IMR-90 (cell line): ENCODE data around the gene TELO2. TPM values are rescaled to one million over a fixed set of nuclear protein-coding genes. Genes with fewer than 3 reads are reported as not detected.

Source experiments
- ATAC-seq: fragments of 200-7000 bp; cut with Tn5 transposase; 2 replicates; pipeline ENCODE4 v1.9.1; 2020; ENCODE audit warnings: low read depth, mild to moderate bottlenecking, moderate library complexity
- BruUV-seq: library from RNA; stranded (reverse); fragments of 400-500 nt; replicated peaks from 2 replicates; lab custom pipeline; 2021; lab: Mats Ljungman, UMichigan
- CTCF ChIA-PET: fragments of 300-600 bp; formaldehyde crosslinking; extraction: SDS; loops from one replicate; lab custom pipeline; 2021; ENCODE audit warnings: antibody characterized with exemption; lab: Yijun Ruan, JAX
- POLR2A ChIA-PET: fragments of 300-600 bp; sonication (Branson Sonifier 250); formaldehyde crosslinking; loops from one replicate; lab custom pipeline; 2022; ENCODE audit warnings: antibody characterized with exemption; ENCODE audit not compliant: unreplicated experiment; lab: Charles Lee
- DNase-seq: peaks from one replicate; pipeline ENCODE4 v3.0.0; 2013
- H2AFZ ChIP-seq: replicated peaks from 2 replicates; pipeline ENCODE3; 2013; ENCODE audit warnings: low read length, mild to moderate bottlenecking; ENCODE audit not compliant: poor library complexity
- H2AK5ac ChIP-seq: 2 replicates; pipeline ENCODE4 v1.6.1; 2013; ENCODE audit warnings: low read depth, low read length, inconsistent platforms
- H2AK9ac ChIP-seq: replicated peaks from 2 replicates; pipeline ENCODE3; 2013; ENCODE audit warnings: mild to moderate bottlenecking, low read depth, low read length, moderate library complexity; ENCODE audit not compliant: poor library complexity
- H2BK120ac ChIP-seq: 2 replicates; pipeline ENCODE4 v1.6.1; 2013; ENCODE audit warnings: low read depth, low read length, inconsistent platforms
- H2BK15ac ChIP-seq: 3 replicates; pipeline ENCODE4 v1.6.1; 2013; ENCODE audit warnings: low read depth, low read length, inconsistent platforms
- H2BK20ac ChIP-seq: 2 replicates; pipeline ENCODE4 v1.6.1; 2013; ENCODE audit warnings: low read depth, mild to moderate bottlenecking, inconsistent platforms, low read length, moderate library complexity
- H2BK5ac ChIP-seq: 2 replicates; pipeline ENCODE4 v1.6.1; 2013; ENCODE audit warnings: mild to moderate bottlenecking, low read depth, low read length, inconsistent platforms; ENCODE audit not compliant: poor library complexity, severe bottlenecking
- H3K14ac ChIP-seq: replicated peaks from 2 replicates; pipeline ENCODE4 v1.6.1; 2013; ENCODE audit warnings: low read depth, low read length, inconsistent platforms
- H3K18ac ChIP-seq: 2 replicates; pipeline ENCODE4 v1.6.1; 2013; ENCODE audit warnings: low read depth, low read length, control low read depth
- H3K23ac ChIP-seq: 2 replicates; pipeline ENCODE4 v1.6.1; 2013; ENCODE audit warnings: low read depth, low read length, inconsistent platforms
- H3K27ac ChIP-seq: 2 replicates; pipeline ENCODE4 v1.5.1; 2013; ENCODE audit warnings: mild to moderate bottlenecking, control low read depth, low read length; ENCODE audit not compliant: insufficient read depth
- H3K27me3 ChIP-seq: 2 replicates; pipeline ENCODE4 v1.6.1; 2013; ENCODE audit warnings: low read length; ENCODE audit not compliant: control insufficient read depth, insufficient read depth
- H3K36me3 ChIP-seq: 2 replicates; pipeline ENCODE4 v1.6.1; 2013; ENCODE audit warnings: low read length, mixed read lengths; ENCODE audit not compliant: control insufficient read depth, insufficient read depth
- H3K4ac ChIP-seq: 2 replicates; pipeline ENCODE4 v1.6.1; 2013; ENCODE audit warnings: low read depth, low read length, inconsistent platforms
- H3K4me1 ChIP-seq: 2 replicates; pipeline ENCODE4 v1.6.1; 2013; ENCODE audit warnings: low read length, mixed read lengths; ENCODE audit not compliant: control insufficient read depth, insufficient read depth
- H3K4me2 ChIP-seq: 2 replicates; pipeline ENCODE4 v1.6.1; 2013; ENCODE audit warnings: low read depth, mild to moderate bottlenecking, control low read depth, low read length, moderate library complexity
- H3K4me3 ChIP-seq: 2 replicates; pipeline ENCODE4 v1.5.1; 2013; ENCODE audit warnings: low read depth, mild to moderate bottlenecking, control low read depth, low read length, moderate library complexity; ENCODE audit not compliant: insufficient read depth
- H3K56ac ChIP-seq: 2 replicates; pipeline ENCODE4 v1.6.1; 2013; ENCODE audit warnings: low read length, inconsistent platforms; ENCODE audit not compliant: insufficient read depth; ENCODE audit errors: extremely low read depth
- H3K79me1 ChIP-seq, 2 experiments: 2 replicates each; pipeline ENCODE4 v1.6.1; 2013; ENCODE audit warnings: low read length in 2 of 2, inconsistent platforms in 1 of 2, low read depth in 1 of 2
- H3K9ac ChIP-seq: 2 replicates; pipeline ENCODE4 v1.6.1; 2013; ENCODE audit warnings: low read depth, low read length, control low read depth
- H3K9me1 ChIP-seq: 2 replicates; pipeline ENCODE4 v1.6.1; 2013; ENCODE audit warnings: low read length, inconsistent platforms; ENCODE audit not compliant: insufficient read depth
- H3K9me3 ChIP-seq: 2 replicates; pipeline ENCODE4 v1.6.1; 2013; ENCODE audit warnings: low read length; ENCODE audit not compliant: control insufficient read depth, insufficient read depth
- H4K20me1 ChIP-seq: 2 replicates; pipeline ENCODE4 v1.6.1; 2013; ENCODE audit warnings: low read length, inconsistent platforms; ENCODE audit not compliant: insufficient read depth
- H4K5ac ChIP-seq: 2 replicates; pipeline ENCODE4 v1.6.1; 2013; ENCODE audit warnings: mild to moderate bottlenecking, low read depth, low read length, control low read depth
- H4K8ac ChIP-seq, 2 experiments: 2 replicates each; pipeline ENCODE4 v1.6.1; 2013; ENCODE audit warnings: low read depth in 2 of 2, low read length in 2 of 2, control low read depth in 1 of 2, inconsistent platforms in 1 of 2
- H4K91ac ChIP-seq: 2 replicates; pipeline ENCODE4 v1.6.1; 2013; ENCODE audit warnings: low read depth, low read length, inconsistent platforms; ENCODE audit not compliant: insufficient read depth
- BHLHE40 ChIP-seq: fragments of 150-350 bp; IDR thresholded peaks from 2 replicates; pipeline ENCODE4 v1.6.1; 2016; ENCODE audit warnings: mild to moderate bottlenecking, low read depth, low read length
- CHD1 ChIP-seq: IDR thresholded peaks from 2 replicates; pipeline ENCODE4 v1.6.1; 2012; ENCODE audit warnings: low read depth, low read length, improper control_type of control experiment
- FOS ChIP-seq: fragments of 150-350 bp; IDR thresholded peaks from 2 replicates; pipeline ENCODE4 v1.6.1; 2016; ENCODE audit warnings: low read depth, low read length
- MAFK ChIP-seq: IDR thresholded peaks from 2 replicates; pipeline ENCODE4 v1.6.1; 2012; ENCODE audit warnings: low read depth, low read length, improper control_type of control experiment
- MAZ ChIP-seq: IDR thresholded peaks from 2 replicates; pipeline ENCODE4 v1.6.1; 2012; ENCODE audit warnings: low read depth, mild to moderate bottlenecking, low read length, improper control_type of control experiment, moderate library complexity, borderline replicate concordance
- MXI1 ChIP-seq: IDR thresholded peaks from 2 replicates; pipeline ENCODE4 v1.6.1; 2012; ENCODE audit warnings: low read depth, mild to moderate bottlenecking, low read length, moderate library complexity, borderline replicate concordance
- POLR2A ChIP-seq: IDR thresholded peaks from 2 replicates; pipeline ENCODE4 v1.6.1; 2012; ENCODE audit warnings: mild to moderate bottlenecking, low read depth, low read length
- RCOR1 ChIP-seq: IDR thresholded peaks from 2 replicates; pipeline ENCODE4 v1.6.1; 2012; ENCODE audit warnings: mild to moderate bottlenecking, low read length, improper control_type of control experiment; ENCODE audit not compliant: insufficient replicate concordance
- RFX5 ChIP-seq: IDR thresholded peaks from 2 replicates; pipeline ENCODE4 v1.8.0; 2012; ENCODE audit warnings: low read depth, mild to moderate bottlenecking, low read length, moderate library complexity
- SMC3 ChIP-seq: fragments of 150-350 bp; IDR thresholded peaks from 2 replicates; pipeline ENCODE4 v1.6.1; 2016; ENCODE audit warnings: low read depth, mild to moderate bottlenecking, antibody characterized with exemption, low read length, moderate library complexity
- WGBS, 2 experiments: methylation state at CpG; one replicate each; pipeline versions ENCODE4 v1.1.5 to v1.1.7; 2013; ENCODE audit warnings: missing lambda C conversion rate in 2 of 2; ENCODE audit not compliant: insufficient read length in 1 of 2; ENCODE audit errors: extremely low coverage in 2 of 2; 5-methylcytosine and 5-hydroxymethylcytosine counted together
- dilution Hi-C: fragments of 300-500 bp; cut with HindIII; formaldehyde crosslinking; loops from one replicate; pipeline ENCODE4 v1.14.3; 2018; ENCODE audit warnings: low sequenced_read_pairs; ENCODE audit not compliant: unreplicated experiment
- in situ Hi-C: fragments of 300-500 bp; cut with MboI; formaldehyde crosslinking; loops from 3 replicates; pipeline ENCODE4 v1.14.3; 2019; ENCODE audit warnings: low sequenced_read_pairs, inconsistent platforms, mixed read lengths
- intact Hi-C: fragments of 100-400 bp; cut with micrococcal nuclease; formaldehyde crosslinking; loops from 2 replicates; pipeline ENCODE4 v1.10.0; 2022
- polyA plus RNA-seq, 3 experiments: library from polyadenylated mRNA; depleted of rRNA; stranded (reverse); fragments of >200 nt; gene quantifications; 2 replicates each; pipeline ENCODE4 v1.2.3, GENCODE V29; 2012; ENCODE audit warnings: low replicate concordance in 1 of 3
- total RNA-seq: library from RNA; depleted of rRNA; stranded (reverse); fragments of >200 nt; gene quantifications from 2 replicates; pipeline ENCODE4 v1.2.3, GENCODE V29; 2012
- TF ChIP-seq, protein P1 (sequence below): fragments of 150-350 bp; IDR thresholded peaks from 2 replicates; pipeline ENCODE4 v1.6.1; 2017; ENCODE audit warnings: mild to moderate bottlenecking, antibody characterized with exemption, low read length, low read depth
- TF ChIP-seq, protein P2 (sequence below): conservative IDR thresholded peaks from 2 replicates; pipeline ENCODE4 v1.5.1; 2012; ENCODE audit warnings: mild to moderate bottlenecking, low read depth, low read length, improper control_type of control experiment

The TELO2 gene
- total and polyA plus RNA-seq, 2 of the 4 experiments (the other 2 are of a cell fraction), result 6.6 to 26.6 TPM

DNA sequence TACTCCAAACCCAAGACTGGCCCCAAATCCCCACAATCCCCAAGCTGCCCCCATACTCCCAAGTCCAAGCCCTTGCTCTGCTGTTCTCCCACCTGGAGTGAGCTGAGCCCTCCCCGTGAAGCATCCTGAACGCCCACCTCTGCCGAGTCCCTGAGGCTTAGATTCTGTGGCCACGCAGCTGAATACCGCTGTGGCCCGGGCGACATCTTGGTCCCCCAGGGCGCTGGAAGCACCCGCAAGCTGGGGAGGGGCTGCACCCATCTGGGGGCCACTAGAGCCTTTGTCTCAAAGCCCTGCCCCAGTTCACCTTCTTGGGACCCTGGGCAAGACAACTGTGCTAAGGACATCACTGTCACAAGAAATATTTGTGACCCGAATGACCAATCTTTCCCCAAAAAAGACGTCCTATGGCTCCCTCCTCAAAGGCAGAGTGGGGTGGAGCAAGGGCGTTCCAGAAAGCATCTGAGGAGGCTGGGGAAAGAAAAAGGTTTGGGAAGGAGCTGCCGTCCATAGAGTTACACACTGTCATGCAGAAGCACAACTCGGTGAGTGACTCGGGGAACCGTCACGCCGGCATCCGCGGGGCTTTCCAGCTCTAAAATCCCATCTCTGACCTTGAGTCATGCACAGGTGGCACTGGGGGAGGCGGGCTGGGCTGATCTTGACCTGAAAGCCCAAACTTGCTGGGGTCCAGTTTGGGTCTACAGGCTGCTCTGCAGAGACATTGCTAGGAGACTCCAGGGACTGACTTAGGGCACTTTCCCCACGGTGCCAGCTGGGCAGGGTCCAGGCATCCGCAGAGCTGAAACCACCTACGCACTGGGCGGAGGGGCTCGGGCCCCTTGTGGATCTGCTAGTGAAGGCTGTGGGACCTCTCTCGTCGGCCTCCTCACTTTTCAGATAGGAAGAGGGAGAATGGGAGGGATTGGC is 11.0 kb upstream of the TELO2 start (continued):
- TF ChIP-seq POLR2A (no peak), BHLHE40 (no peak)

DNA sequence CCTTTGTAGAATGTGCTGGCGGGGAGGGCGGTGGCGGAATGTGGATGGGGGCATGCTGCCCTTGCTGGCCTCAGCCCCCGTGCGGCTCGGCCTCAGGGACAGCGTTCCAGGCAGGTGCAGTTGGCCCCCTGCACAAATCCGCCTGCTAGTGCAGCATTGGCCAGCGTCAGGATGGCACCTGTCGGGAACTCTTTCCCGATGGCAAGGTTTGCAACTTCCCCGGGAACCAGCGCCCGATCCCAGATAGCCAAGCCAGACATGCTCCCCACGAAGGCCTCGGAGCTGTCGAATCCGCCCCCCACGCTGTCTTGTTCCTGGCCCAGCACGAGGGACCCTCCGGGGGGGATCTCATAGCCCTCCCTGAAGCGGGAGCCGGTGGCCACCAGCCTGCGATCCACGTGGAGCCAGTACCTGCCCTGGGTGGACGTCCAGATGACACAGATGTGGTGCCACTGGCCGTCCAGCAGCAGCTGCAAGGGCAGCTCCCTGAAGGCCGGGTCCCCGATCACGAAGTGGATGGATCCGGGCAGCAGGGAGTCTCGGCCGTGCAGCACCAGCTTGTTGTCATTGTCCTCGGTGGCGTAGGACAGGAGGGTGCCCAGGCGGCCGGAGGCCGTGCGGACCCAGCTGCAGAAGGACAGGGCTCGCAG is 7.2 kb upstream of the TELO2 start:
- Histone ChIP-seq H3K27me3 (peaks cover 4% of the 10 kb centered on the region; the same call in 1 of the 2 replicates), H3K14ac (no peak overlapping the region), H3K36me3 (no peaks in the 10 kb centered on the region), H3K56ac (no peak overlapping the region), H4K8ac (no peak overlapping the region), H2AFZ (peak overlapping the region; percentile 58), H2BK20ac (no peak overlapping the region), H2BK15ac (no peak overlapping the region), H4K91ac (no peak overlapping the region), H3K4ac (no peak overlapping the region), H3K9ac (no peak overlapping the region), H3K79me1 (no peaks in the 10 kb centered on the region), H4K5ac (no peak overlapping the region), H2AK9ac (no peak overlapping the region), H3K4me2 (no peak overlapping the region), H3K23ac (no peak overlapping the region), H2BK5ac (no peak overlapping the region), H4K20me1 (no peaks in the 10 kb centered on the region), H2AK5ac (no peak overlapping the region), H3K9me1 (no peaks in the 10 kb centered on the region), H3K4me3 (no peak overlapping the region), H3K4me1 (no peaks in the 10 kb centered on the region), H2BK120ac (no peak overlapping the region), H3K9me3 (no peaks in the 10 kb centered on the region), H3K18ac (no peak overlapping the region), H3K27ac (no peak overlapping the region)
- intact Hi-C loops (no loop called here), in situ Hi-C loops (no loop called here), dilution Hi-C loops (no loop called here)
- 86% methylated on average over 36 of the region's 40 CpGs; no CpG with 5 or more reads in 1 of the 2 experiments for WGBS, 2 experiments
- no TSS peak for BruUV-seq
- POLR2A ChIA-PET, result no interaction called here
- no peak for DNase-seq
- no peak for TF ChIP-seq FOS
- no peak for TF ChIP-seq BHLHE40
- TF ChIP-seq RFX5, result no peak
- TF ChIP-seq RCOR1, result no peak
- TF ChIP-seq, protein P1, sequence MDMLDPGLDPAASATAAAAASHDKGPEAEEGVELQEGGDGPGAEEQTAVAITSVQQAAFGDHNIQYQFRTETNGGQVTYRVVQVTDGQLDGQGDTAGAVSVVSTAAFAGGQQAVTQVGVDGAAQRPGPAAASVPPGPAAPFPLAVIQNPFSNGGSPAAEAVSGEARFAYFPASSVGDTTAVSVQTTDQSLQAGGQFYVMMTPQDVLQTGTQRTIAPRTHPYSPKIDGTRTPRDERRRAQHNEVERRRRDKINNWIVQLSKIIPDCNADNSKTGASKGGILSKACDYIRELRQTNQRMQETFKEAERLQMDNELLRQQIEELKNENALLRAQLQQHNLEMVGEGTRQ, result no peak
- TF ChIP-seq MAFK, result no peak
- TF ChIP-seq, protein P2, sequence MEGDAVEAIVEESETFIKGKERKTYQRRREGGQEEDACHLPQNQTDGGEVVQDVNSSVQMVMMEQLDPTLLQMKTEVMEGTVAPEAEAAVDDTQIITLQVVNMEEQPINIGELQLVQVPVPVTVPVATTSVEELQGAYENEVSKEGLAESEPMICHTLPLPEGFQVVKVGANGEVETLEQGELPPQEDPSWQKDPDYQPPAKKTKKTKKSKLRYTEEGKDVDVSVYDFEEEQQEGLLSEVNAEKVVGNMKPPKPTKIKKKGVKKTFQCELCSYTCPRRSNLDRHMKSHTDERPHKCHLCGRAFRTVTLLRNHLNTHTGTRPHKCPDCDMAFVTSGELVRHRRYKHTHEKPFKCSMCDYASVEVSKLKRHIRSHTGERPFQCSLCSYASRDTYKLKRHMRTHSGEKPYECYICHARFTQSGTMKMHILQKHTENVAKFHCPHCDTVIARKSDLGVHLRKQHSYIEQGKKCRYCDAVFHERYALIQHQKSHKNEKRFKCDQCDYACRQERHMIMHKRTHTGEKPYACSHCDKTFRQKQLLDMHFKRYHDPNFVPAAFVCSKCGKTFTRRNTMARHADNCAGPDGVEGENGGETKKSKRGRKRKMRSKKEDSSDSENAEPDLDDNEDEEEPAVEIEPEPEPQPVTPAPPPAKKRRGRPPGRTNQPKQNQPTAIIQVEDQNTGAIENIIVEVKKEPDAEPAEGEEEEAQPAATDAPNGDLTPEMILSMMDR, result no peak
- TF ChIP-seq SMC3, result no peak
- no peak for TF ChIP-seq MXI1
- TF ChIP-seq MAZ, result no peak
- no peak for TF ChIP-seq CHD1
- CTCF ChIA-PET, result no interaction called here
- no peak for ATAC-seq
